ENCODE data around the gene IFIT1B.
A peak's percentile ranks its signal among the peaks of the same experiment; 100 is the strongest.
"Not testable (repeated sequence)": the region's sequence is repeated elsewhere in the genome, so short reads cannot be mapped to it uniquely, and the experiment has no call there.

The IFIT1B gene

GRCh38 chr10:89389254-89389653 is 11.4 kb downstream of the IFIT1B start:
- Mint-ChIP-seq H3K36me3 (no peaks in the 10 kb centered on the region), H3K27me3 (no peaks in the 10 kb centered on the region), H3K4me1 (ENCODE audit: low read depth) (peaks cover 24% of the 10 kb centered on the region), H3K9me3 (ENCODE audit: low read depth) (no peaks in the 10 kb centered on the region), H3K4me3 (no peak overlapping the region), H3K27ac (no peak overlapping the region)

DNA sequence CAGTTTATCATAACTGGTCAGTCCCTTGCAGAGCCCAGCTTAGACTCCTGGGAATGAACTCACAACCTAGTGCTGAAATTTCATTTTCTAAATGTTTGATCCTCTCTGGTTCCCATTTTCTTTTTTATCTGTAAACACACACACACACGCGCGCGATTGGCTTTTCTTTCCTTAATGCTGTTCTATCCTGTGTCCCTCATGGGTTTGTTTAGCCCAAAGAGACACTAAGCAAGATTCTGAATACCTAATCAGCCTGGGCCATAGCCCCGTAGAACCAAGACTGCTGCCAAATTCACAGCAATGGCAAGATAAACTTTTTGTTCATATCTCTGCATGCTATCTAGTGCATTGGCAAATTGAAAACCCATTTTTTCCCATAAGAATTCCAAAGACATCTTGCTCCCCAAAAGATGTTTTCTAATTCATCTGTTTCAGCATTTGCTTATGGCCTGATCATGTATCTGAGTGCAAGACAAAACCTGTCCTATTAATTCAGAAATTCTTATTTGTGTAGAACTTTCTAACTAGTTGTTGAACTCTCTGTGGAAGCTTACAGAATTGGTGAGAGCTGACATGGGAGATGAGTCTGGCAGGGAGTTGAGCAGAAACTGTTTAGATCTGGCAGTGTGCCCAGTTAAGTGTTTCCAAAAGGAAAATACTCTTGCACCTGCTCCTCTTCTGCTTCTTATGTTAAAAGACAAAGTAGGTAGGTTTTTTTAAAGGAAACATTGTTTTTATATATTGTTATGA is 12.8 kb downstream of the IFIT1B start:
- no peaks in the 10 kb centered on the region for H3K9me3 Mint-ChIP-seq (ENCODE audit: low read depth)
- no peak overlapping the region for H3K4me3 Mint-ChIP-seq
- H3K27ac Mint-ChIP-seq = no peak overlapping the region
- H3K36me3 Mint-ChIP-seq = peaks cover 5% of the 10 kb centered on the region
- H3K27me3 Mint-ChIP-seq = no peaks in the 10 kb centered on the region
- peaks cover 35% of the 10 kb centered on the region for H3K4me1 Mint-ChIP-seq (ENCODE audit: low read depth)

GRCh38 chr10:89391226-89391576 is 13.3 kb downstream of the IFIT1B start:
- not testable (repeated sequence) for H3K36me3 Mint-ChIP-seq, H3K27me3 Mint-ChIP-seq, H3K4me3 Mint-ChIP-seq

DNA sequence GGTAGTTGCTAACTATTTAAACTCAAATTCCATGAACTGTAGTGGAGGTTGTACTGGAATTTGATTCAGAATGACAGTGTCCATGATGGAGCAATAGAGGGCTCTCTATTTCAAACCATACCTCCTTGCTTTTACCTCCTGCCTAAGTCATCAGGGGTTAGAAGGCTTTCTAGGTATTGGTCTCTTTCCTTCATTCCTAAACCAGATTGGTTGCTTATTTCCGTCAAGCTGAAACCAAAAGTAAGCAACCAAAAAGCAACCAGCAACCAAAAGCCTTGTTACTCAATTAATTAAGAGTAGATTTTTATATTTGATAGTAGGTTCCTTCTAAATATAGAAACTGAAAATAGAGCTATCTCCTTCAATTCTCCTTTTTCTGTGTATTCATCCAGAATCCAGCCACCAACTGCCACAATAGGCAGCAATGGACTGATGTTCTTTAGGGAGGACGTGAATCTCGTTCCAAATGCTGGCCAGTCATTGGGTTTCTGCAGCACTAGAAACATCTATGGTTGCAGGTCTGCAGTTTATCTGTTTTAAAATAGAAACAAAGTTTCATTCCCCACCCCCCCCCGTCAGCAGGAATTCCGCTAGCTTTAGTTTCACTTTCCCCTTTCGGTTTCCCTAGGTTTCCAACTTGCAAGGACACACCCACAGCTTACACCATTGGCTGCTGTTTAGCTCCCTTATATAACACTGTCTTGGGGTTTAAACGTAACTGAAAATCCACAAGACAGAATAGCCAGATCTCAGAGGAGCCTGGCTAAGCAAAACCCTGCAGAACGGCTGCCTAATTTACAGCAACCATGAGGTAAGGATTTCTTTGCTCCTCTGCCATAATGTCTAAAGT is 14.3 kb downstream of the IFIT1B start, which contains the start of gene IFIT1:
TSS of gene IFIT1 (plus strand) at position 717 of the 850 bp plus-strand sequence. CDS start at position 807, 90 bp downstream.
- H3K4me1 Mint-ChIP-seq (ENCODE audit: low read depth) = peaks cover 46% of the 10 kb centered on the region
- no peaks in the 10 kb centered on the region for H3K9me3 Mint-ChIP-seq (ENCODE audit: low read depth)
- no peaks in the 10 kb centered on the region for H3K27me3 Mint-ChIP-seq
- peaks cover 12% of the 10 kb centered on the region for H3K36me3 Mint-ChIP-seq
- peak within 1 kb of the TSS; percentile 88 for H3K4me3 Mint-ChIP-seq
- H3K27ac Mint-ChIP-seq = peak within 1 kb of the TSS; percentile 89

More at GRCh38 chr10:89391226-89391576, 13.3 kb downstream of the IFIT1B start:
- H3K9me3 Mint-ChIP-seq (ENCODE audit: low read depth); H3K27ac Mint-ChIP-seq: not testable (repeated sequence)
- H3K4me1 Mint-ChIP-seq (ENCODE audit: low read depth) = peaks cover 39% of the 10 kb centered on the region

- Mint-ChIP-seq H3K4me3 (peak overlapping the region; percentile 88), H3K36me3 (peaks cover 15% of the 10 kb centered on the region), H3K27me3 (no peaks in the 10 kb centered on the region), H3K9me3 (ENCODE audit: low read depth) (no peaks in the 10 kb centered on the region), H3K4me1 (ENCODE audit: low read depth) (peaks cover 48% of the 10 kb centered on the region), H3K27ac (peak overlapping the region; percentile 89)
These were observed 15.1 kb downstream of the IFIT1B start for GRCh38 chr10:89392974-89393373.

DNA sequence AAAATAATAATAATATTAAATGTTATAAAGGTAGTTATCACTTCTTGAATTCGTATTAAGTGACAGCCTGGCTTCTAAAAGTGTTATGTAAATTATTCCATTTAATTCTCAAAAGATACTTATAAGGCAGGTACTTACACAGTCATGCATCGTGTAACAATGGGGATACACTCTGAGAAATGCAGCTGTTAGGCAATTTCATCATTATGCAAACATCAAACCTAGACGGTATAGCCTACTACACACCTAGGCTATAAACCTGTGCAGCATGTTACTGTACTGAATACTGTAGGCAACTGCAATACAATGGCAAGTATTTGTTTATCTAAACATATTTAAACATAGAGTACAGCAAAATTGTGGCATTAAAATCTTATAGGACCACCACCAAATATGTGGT is 16.0 kb downstream of the IFIT1B start:
- Mint-ChIP-seq H3K4me1 (ENCODE audit: low read depth) (peaks cover 57% of the 10 kb centered on the region), H3K27ac (no peak overlapping the region), H3K4me3 (peak overlapping the region; percentile 88), H3K27me3 (no peaks in the 10 kb centered on the region), H3K9me3 (ENCODE audit: low read depth) (no peaks in the 10 kb centered on the region), H3K36me3 (peaks cover 22% of the 10 kb centered on the region)

GRCh38 chr10:89395141-89395540 is 17.3 kb downstream of the IFIT1B start:
- H3K27me3 Mint-ChIP-seq = no peaks in the 10 kb centered on the region
- H3K27ac Mint-ChIP-seq = no peak overlapping the region

DNA sequence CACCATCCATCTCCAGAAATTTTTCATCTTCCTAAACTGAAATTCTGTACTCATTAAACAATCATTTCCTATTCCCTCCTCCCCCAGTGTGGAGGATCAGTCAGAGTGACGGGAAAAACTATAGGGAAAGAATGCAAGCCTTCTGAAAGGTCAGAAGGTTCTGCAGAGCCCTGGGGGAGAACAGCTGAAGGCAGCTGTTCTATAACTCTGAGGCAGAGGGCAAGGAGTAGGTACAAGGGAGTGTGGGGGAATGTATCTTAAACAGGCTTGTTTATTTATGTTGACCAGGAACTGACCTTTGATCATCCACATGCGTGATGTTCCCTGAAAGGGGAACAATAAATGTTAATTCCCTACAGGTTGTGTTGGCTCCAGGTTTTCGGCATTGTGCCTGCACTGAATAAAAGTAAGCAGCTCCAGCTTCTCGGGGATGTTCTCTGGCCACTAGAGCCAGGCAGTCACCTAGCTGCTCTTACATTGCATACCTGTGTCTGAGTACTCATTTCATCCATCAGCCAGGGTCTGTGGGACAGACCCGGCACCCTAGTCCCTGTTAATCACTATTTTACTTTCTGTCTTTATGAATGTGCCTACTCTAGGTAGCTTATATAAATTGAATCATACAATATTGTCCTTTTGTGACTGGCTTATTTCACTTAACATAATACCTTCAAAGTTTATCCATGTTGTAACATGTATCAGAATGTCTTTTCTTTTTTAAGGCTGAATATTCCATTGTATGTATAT is 20.3 kb downstream of the IFIT1B start:
- Mint-ChIP-seq H3K27ac (no peak overlapping the region), H3K4me1 (ENCODE audit: low read depth) (peaks cover 58% of the 10 kb centered on the region)

More at GRCh38 chr10:89395141-89395540, 17.3 kb downstream of the IFIT1B start:
- Mint-ChIP-seq H3K36me3 (peaks cover 29% of the 10 kb centered on the region), H3K9me3 (ENCODE audit: low read depth) (no peaks in the 10 kb centered on the region), H3K4me1 (ENCODE audit: low read depth) (peaks cover 68% of the 10 kb centered on the region), H3K4me3 (peak overlapping the region; percentile 73)

GRCh38 chr10:89399956-89400355 is 22.1 kb downstream of the IFIT1B start:
- Mint-ChIP-seq H3K4me3 (no peak overlapping the region), H3K27me3 (no peaks in the 10 kb centered on the region), H3K27ac (no peak overlapping the region), H3K36me3 (peaks cover 50% of the 10 kb centered on the region), H3K9me3 (ENCODE audit: low read depth) (no peaks in the 10 kb centered on the region), H3K4me1 (ENCODE audit: low read depth) (peaks cover 44% of the 10 kb centered on the region)

More for the DNA sequence above, 20.3 kb downstream of the IFIT1B start:
- H3K36me3 Mint-ChIP-seq = peaks cover 40% of the 10 kb centered on the region
- H3K4me3 Mint-ChIP-seq = no peak overlapping the region
- H3K9me3 Mint-ChIP-seq (ENCODE audit: low read depth) = no peaks in the 10 kb centered on the region
- H3K27me3 Mint-ChIP-seq = no peaks in the 10 kb centered on the region

- Mint-ChIP-seq H3K4me1 (ENCODE audit: low read depth) (peaks cover 24% of the 10 kb centered on the region), H3K9me3 (ENCODE audit: low read depth) (no peaks in the 10 kb centered on the region), H3K4me3 (no peak overlapping the region), H3K27ac (no peak overlapping the region), H3K36me3 (peaks cover 43% of the 10 kb centered on the region), H3K27me3 (no peaks in the 10 kb centered on the region)
These were observed 25.2 kb downstream of the IFIT1B start for GRCh38 chr10:89403043-89403442.

DNA sequence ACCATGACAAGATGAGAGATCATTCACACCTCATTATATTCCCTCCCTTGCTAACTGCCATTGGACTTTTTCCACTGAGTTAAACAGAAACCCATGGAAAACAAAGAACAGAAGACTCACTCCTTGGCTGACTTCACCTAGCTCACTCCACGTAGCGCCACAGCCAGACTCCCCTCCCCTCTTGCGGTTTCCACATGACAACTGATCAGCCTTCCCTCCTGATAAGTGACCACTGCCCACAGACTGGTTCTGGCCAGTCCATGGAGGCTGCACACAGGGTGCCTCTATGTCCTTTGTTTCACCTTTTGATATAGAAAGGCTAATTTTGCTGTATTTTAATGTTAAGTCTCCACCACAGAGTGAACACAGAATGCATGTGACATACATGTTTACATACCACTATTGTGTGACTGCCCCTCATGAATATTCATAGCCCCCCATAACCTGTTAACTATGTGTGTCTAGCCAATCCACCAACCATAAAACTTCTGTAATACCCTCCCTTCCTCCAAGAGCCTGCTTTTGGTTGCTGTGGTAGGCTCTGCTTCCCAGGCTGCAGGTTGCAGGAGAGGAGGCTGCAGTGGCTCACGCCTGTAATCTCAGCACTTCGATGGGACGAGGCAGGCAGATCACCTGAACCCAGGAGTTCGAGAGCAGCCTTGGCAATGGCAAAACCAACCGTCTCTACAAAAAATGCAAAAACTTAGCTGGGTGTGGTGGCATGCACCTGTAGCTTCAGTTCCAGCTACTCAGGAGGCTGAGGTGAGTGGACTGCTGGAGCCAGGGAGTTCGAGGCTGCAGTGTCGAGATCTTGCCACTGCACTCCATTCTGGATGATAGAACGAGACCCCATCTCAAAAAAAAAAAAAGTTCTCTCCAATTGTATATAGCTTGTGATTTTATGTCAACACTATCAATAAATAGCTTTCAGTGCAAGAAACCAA is 26.5 kb downstream of the IFIT1B start:
- Mint-ChIP-seq H3K27me3 (no peaks in the 10 kb centered on the region), H3K27ac (no peak overlapping the region), H3K9me3 (ENCODE audit: low read depth) (no peaks in the 10 kb centered on the region), H3K4me1 (ENCODE audit: low read depth) (peaks cover 11% of the 10 kb centered on the region), H3K36me3 (peaks cover 37% of the 10 kb centered on the region), H3K4me3 (no peak overlapping the region)

DNA sequence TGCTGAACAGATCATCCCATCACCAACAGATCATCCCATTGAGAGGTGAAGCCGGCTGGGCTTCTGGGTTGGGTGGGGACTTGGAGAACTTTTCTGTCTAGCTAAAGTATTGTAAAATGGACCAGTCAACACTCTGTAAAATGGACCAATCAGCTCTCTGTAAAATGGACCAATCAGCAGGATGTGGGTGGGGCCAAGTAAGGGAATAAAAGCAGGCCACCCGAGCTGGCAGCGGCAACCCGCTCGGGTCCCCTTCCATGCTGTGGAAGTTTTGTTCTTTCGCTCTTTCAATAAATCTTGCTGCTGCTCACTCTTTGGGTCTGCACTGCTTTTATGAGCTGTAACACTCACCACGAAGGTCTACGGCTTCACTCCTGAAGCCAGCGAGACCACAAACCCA is 28.3 kb downstream of the IFIT1B start:
- not testable (repeated sequence) for H3K4me3 Mint-ChIP-seq; H3K27me3 Mint-ChIP-seq; H3K4me1 Mint-ChIP-seq (ENCODE audit: low read depth); H3K27ac Mint-ChIP-seq; H3K9me3 Mint-ChIP-seq (ENCODE audit: low read depth)
- peaks cover 29% of the 10 kb centered on the region for H3K36me3 Mint-ChIP-seq

DNA sequence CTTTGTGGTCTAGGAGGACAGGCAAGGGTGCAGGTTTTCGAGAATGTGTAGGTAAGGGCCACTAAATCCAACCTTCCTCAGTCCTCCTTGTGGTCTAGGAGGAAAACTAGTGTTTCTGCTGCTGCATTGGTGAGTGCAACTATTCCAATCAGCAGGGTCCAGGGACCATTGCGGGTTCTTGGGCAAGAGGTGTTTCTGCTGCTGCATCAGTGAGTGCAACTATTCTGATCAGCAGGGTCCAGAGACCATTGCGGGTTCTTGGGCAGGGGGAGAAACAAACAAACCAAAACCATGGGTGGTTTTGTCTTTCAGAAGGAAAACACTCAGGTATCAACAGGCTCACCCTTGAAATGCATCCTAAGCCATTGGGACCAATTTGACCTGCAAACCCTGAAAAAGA is 29.9 kb downstream of the IFIT1B start:
- H3K36me3 Mint-ChIP-seq = peaks cover 29% of the 10 kb centered on the region
- H3K9me3 Mint-ChIP-seq (ENCODE audit: low read depth) = not testable (repeated sequence)

DNA sequence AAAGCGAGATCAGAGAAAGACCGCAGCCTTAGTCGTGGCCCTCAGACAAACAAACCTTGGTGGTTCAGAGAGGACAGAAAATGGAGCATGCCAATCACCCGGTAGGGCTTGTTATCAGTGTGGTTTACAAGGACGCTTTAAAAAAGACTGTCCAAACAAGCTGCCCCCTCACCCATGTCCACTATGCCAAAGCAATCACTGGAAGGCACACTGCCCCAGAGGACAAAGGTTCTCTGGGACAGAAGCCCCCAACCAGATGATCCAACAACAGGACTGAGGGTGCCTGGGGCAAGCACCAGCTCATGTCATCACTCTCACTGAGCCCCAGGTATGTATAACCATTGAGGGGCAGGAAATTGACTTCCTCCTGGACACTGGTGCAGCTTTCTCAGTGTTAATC is 31.4 kb downstream of the IFIT1B start:
- not testable (repeated sequence) for H3K27ac Mint-ChIP-seq; H3K4me3 Mint-ChIP-seq; H3K27me3 Mint-ChIP-seq; H3K9me3 Mint-ChIP-seq (ENCODE audit: low read depth)
- Mint-ChIP-seq H3K36me3 (peaks cover 19% of the 10 kb centered on the region), H3K4me1 (ENCODE audit: low read depth) (peaks cover 20% of the 10 kb centered on the region)

More for the DNA sequence above, 29.9 kb downstream of the IFIT1B start:
- not testable (repeated sequence) for H3K4me3 Mint-ChIP-seq; H3K4me1 Mint-ChIP-seq (ENCODE audit: low read depth); H3K27me3 Mint-ChIP-seq; H3K27ac Mint-ChIP-seq
